HG03565 (cell line): ENCODE data around the gene NECAB2.

ENCODE experiments used
- ATAC-seq: cut with Tn5 transposase; IDR thresholded peaks from one replicate; pipeline ENCODE4 v1.9.1; 2021; ENCODE audit warnings: mild to moderate bottlenecking, moderate library complexity; ENCODE audit not compliant: unreplicated experiment

NECAB2 gene

GRCh38 chr16:83951544-83951943, 16.5 kb upstream of the NECAB2 start:
- no peak for ATAC-seq

- ATAC-seq, result no peak
Observed at GRCh38 chr16:83952587-83952939, 15.5 kb upstream of the NECAB2 start.

GRCh38 chr16:83952940-83953795, 14.9 kb upstream of the NECAB2 start, which contains the start of gene OSGIN1:
Gene OSGIN1, plus strand, starts transcription at chr16:83953240. Its CDS starts 4,432 bp downstream, at chr16:83957672.
- ATAC-seq, result peak; percentile 53

GRCh38 chr16:83953796-83954576, 14.1 kb upstream of the NECAB2 start:
- no peak for ATAC-seq

- ATAC-seq, result no peak
Observed at GRCh38 chr16:83954577-83955016, 13.4 kb upstream of the NECAB2 start.

GRCh38 chr16:83955218-83956130, 12.6 kb upstream of the NECAB2 start:
- no peak for ATAC-seq

GRCh38 chr16:83956336-83957289, 11.4 kb upstream of the NECAB2 start:
- ATAC-seq, result no peak

GRCh38 chr16:83957296-83957855, 10.7 kb upstream of the NECAB2 start:
- no peak for ATAC-seq

- no peak for ATAC-seq
Observed at GRCh38 chr16:83958137-83958845, 9.8 kb upstream of the NECAB2 start.

GRCh38 chr16:83958846-83959565, 9.0 kb upstream of the NECAB2 start:
- no peak for ATAC-seq

- ATAC-seq, result no peak
Observed at GRCh38 chr16:83959656-83960434, 8.2 kb upstream of the NECAB2 start.

GRCh38 chr16:83960521-83961249, 7.4 kb upstream of the NECAB2 start:
- ATAC-seq, result no peak

GRCh38 chr16:83961591-83961990, 6.5 kb upstream of the NECAB2 start:
- ATAC-seq, result no peak

- ATAC-seq, result no peak
Observed at GRCh38 chr16:83963277-83964119, 4.5 kb upstream of the NECAB2 start.

- ATAC-seq, result no peak
Observed at GRCh38 chr16:83964684-83965443, 3.2 kb upstream of the NECAB2 start.
